HepG2 (cell line): ENCODE data around the gene STX12. TPM values are rescaled to one million over a fixed set of nuclear protein-coding genes. Genes with fewer than 3 reads are reported as not detected.

Experiments
- ATAC-seq: fragments of 200-7000 bp; cut with Tn5 transposase; 3 replicates; pipeline ENCODE4 v1.9.1; 2020; ENCODE audit warnings: mild to moderate bottlenecking, moderate library complexity
- BruUV-seq: library from RNA; stranded (reverse); fragments of 400-500 nt; replicated peaks from 2 replicates; lab custom pipeline; 2021; lab: Mats Ljungman, UMichigan
- CTCF ChIA-PET: fragments of 300-600 bp; formaldehyde crosslinking; extraction: SDS; loops from one replicate; lab custom pipeline; 2021; ENCODE audit warnings: low total read pairs, inconsistent platforms, low intra/inter-chr PET ratio; lab: Yijun Ruan, JAX
- POLR2A ChIA-PET: fragments of 350-600 bp; sonication (Branson Sonifier 250); formaldehyde crosslinking; loops from one replicate; lab custom pipeline; 2020; ENCODE audit warnings: antibody characterized with exemption, inconsistent platforms; lab: Yijun Ruan, JAX
- DNase-seq: peaks from one replicate; pipeline ENCODE4 v3.0.0-alpha.2; 2015; ENCODE audit warnings: low spot score
- FAIRE-seq: peaks from 3 replicates; lab custom pipeline; 2011; peaks lifted over from hg19 to GRCh38; lab: Jason Lieb, UNC
- H2AFZ ChIP-seq: one replicate; pipeline ENCODE4 v1.6.1; 2011; ENCODE audit warnings: low read length, inconsistent platforms
- H3K27ac ChIP-seq: fragments of 300-600 bp; 3 replicates; pipeline ENCODE4 v1.8.0; 2011; ENCODE audit warnings: mixed run types, mild to moderate bottlenecking, mixed read lengths, low read length, inconsistent platforms; ENCODE audit not compliant: insufficient read depth; ENCODE audit errors: extremely low read length
- H3K27me3 ChIP-seq, 2 experiments: fragments of 200-600 bp in 1 of 2; 2 replicates in 1 of 2; 3 replicates in 1 of 2; pipeline versions ENCODE4 v1.6.0 to v1.8.0; 2011; ENCODE audit warnings: low read length in 2 of 2, mild to moderate bottlenecking in 2 of 2, moderate library complexity in 2 of 2, inconsistent platforms in 1 of 2; ENCODE audit not compliant: insufficient read depth in 2 of 2, control insufficient read depth in 1 of 2
- H3K36me3 ChIP-seq, 2 experiments: fragments of 200-600 bp in 1 of 2; replicated peaks in 1 of 2; 2 replicates in 1 of 2; 3 replicates in 1 of 2; pipeline versions ENCODE4 v1.5.1 to v1.8.0; 2011; ENCODE audit warnings: low read length in 2 of 2, inconsistent platforms in 1 of 2; ENCODE audit not compliant: insufficient read depth in 2 of 2, control insufficient read depth in 1 of 2
- H3K4me1 ChIP-seq: 2 replicates; pipeline ENCODE4 v1.5.1; 2012; ENCODE audit warnings: low read length, inconsistent platforms; ENCODE audit not compliant: insufficient read depth
- H3K4me2 ChIP-seq: 2 replicates; pipeline ENCODE4 v1.6.0; 2011; ENCODE audit warnings: low read depth, low read length, inconsistent platforms
- H3K4me3 ChIP-seq, 3 experiments: fragments of 200-600 bp in 1 of 3; sonication (generic), shearing (Covaris generic) in 1 of 3; replicated peaks in 1 of 3; 2 replicates each; pipeline ENCODE4 v1.5.1; 2011 to 2016; ENCODE audit warnings: low read length in 3 of 3, inconsistent platforms in 2 of 3, low read depth in 2 of 3, mild to moderate bottlenecking in 2 of 3, control low read depth in 1 of 3, mixed read lengths in 1 of 3; ENCODE audit not compliant: insufficient read depth in 1 of 3
- H3K79me2 ChIP-seq: one replicate; pipeline ENCODE4 v1.6.1; 2011; ENCODE audit warnings: low read length, inconsistent platforms; ENCODE audit not compliant: insufficient read depth
- H3K9ac ChIP-seq: 2 replicates; pipeline ENCODE4 v1.6.0; 2011; ENCODE audit warnings: mild to moderate bottlenecking, low read depth, low read length, inconsistent platforms; ENCODE audit not compliant: insufficient read depth
- H3K9me3 ChIP-seq: 2 replicates; pipeline ENCODE4 v1.5.1; 2012; ENCODE audit warnings: mild to moderate bottlenecking, low read length
- H4K20me1 ChIP-seq: 2 replicates; pipeline ENCODE4 v1.6.0; 2011; ENCODE audit warnings: inconsistent platforms, mild to moderate bottlenecking, low read length, moderate library complexity; ENCODE audit not compliant: insufficient read depth
- EZH2 ChIP-seq: conservative IDR thresholded peaks from 2 replicates; pipeline ENCODE4 v1.6.1; 2012; ENCODE audit warnings: mild to moderate bottlenecking, low read depth, low read length, moderate library complexity
- HIVEP1 ChIP-seq: sonication (generic); formaldehyde crosslinking; IDR thresholded peaks from 2 replicates; pipeline ENCODE4 v1.4.0; 2020; ENCODE audit warnings: mild to moderate bottlenecking, missing genetic modification reagents
- RXRA ChIP-seq: sonication (generic); formaldehyde crosslinking; IDR thresholded peaks from 2 replicates; pipeline ENCODE4 v1.5.1; 2020; ENCODE audit warnings: missing genetic modification reagents
- SALL2 ChIP-seq: sonication (generic); formaldehyde crosslinking; IDR thresholded peaks from 2 replicates; pipeline ENCODE4 v1.8.1; 2023; ENCODE audit warnings: mild to moderate bottlenecking, missing genetic modification reagents, inconsistent platforms
- SP140L ChIP-seq: sonication (generic); formaldehyde crosslinking; IDR thresholded peaks from 2 replicates; pipeline ENCODE4 v1.4.0; 2020; ENCODE audit warnings: missing genetic modification reagents, borderline replicate concordance
- SPEN ChIP-seq: sonication (generic); formaldehyde crosslinking; IDR thresholded peaks from 2 replicates; pipeline ENCODE4 v1.5.1; 2020; ENCODE audit warnings: low read depth, mild to moderate bottlenecking, missing genetic modification reagents
- ZFYVE20 ChIP-seq: sonication (generic); formaldehyde crosslinking; IDR thresholded peaks from 2 replicates; pipeline ENCODE4 v1.8.0; 2023; ENCODE audit warnings: low read depth, mild to moderate bottlenecking, moderate library complexity, missing genetic modification reagents, borderline replicate concordance
- WGBS: methylation state at CpG from one replicate; pipeline ENCODE4 v1.1.6; 2017; ENCODE audit warnings: low lambda C conversion rate; 5-methylcytosine and 5-hydroxymethylcytosine counted together
- in situ Hi-C: cut with HindIII; loops from 2 replicates; pipeline ENCODE4 v1.10.0; 2017; ENCODE audit warnings: low pct_unique_long_range_greater_than_20kb; ENCODE audit not compliant: extremely low pct_ligation_motif_present
- intact Hi-C: fragments of 100-400 bp; cut with micrococcal nuclease; formaldehyde crosslinking; loops from one replicate; pipeline ENCODE4 v1.10.0; 2022; ENCODE audit not compliant: unreplicated experiment
- polyA plus RNA-seq, 8 experiments: library from polyadenylated mRNA; depleted of rRNA in 3 of 8; stranded (reverse) in 7 of 8; unstranded in 1 of 8; fragments of >200 nt; fragmentation: Illumina TruSeq in 4 of 8; extraction: Trizol in 4 of 8; gene quantifications; 2 replicates each; pipeline versions ENCODE4 v1.2.1 to v1.2.3, GENCODE V29; 2011 to 2016; ENCODE audit warnings: low read depth in 4 of 8, missing spikeins in 1 of 8, mixed read lengths in 1 of 8; ENCODE audit not compliant: insufficient read depth in 1 of 8
- total RNA-seq, 5 experiments: library from RNA; depleted of rRNA; stranded (reverse); fragments of >200 nt; fragmentation: Illumina TruSeq; extraction: Trizol; gene quantifications; 2 replicates each; pipeline ENCODE4 v1.2.3, GENCODE V29; 2016; ENCODE audit warnings: low read depth in 1 of 5
- TF ChIP-seq, protein P1 (sequence below): sonication (generic); formaldehyde crosslinking; IDR thresholded peaks from 2 replicates; pipeline ENCODE4 v1.4.0; 2020; ENCODE audit warnings: mild to moderate bottlenecking, missing genetic modification reagents, borderline replicate concordance

STX12 gene
- total and polyA plus RNA-seq, 2 of the 13 experiments (the other 11 are each of a cell fraction or from before 2014, with no cell fraction given) = 9.0 to 19.7 TPM

- ATAC-seq (no peak), DNase-seq (no peak), FAIRE-seq (no peak)
- CTCF ChIA-PET = no interaction called here
- H3K27me3 ChIP-seq = peaks cover 0 to 3% of the 10 kb centered on the region in 2 experiments; a peak in 1 of 5 replicates
- TF ChIP-seq RXRA = no peak
- no peaks in the 10 kb centered on the region for H3K36me3 ChIP-seq
- POLR2A ChIA-PET = no interaction called here
- H3K4me3 ChIP-seq = no peak overlapping the region
- in situ Hi-C loops (loop anchor here (10.0 kb wide), 1 partner anchor 340 kb away; no protein-coding TSS in a partner anchor), intact Hi-C loops (loop anchor here (10.0 kb wide), 1 partner anchor 60 kb away; no protein-coding TSS in a partner anchor)
- no peak overlapping the region for H3K27ac ChIP-seq
- H3K9ac ChIP-seq = no peak overlapping the region
- H3K4me2 ChIP-seq = no peak overlapping the region
- no peaks in the 10 kb centered on the region for H3K9me3 ChIP-seq
- 63% methylated on average over 8 of the region's 8 CpGs for WGBS
- H3K4me1 ChIP-seq = peaks cover 36% of the 10 kb centered on the region
- no TSS peak for BruUV-seq
- H2AFZ ChIP-seq = no peak overlapping the region
- no peaks in the 10 kb centered on the region for H4K20me1 ChIP-seq
- no peaks in the 10 kb centered on the region for H3K79me2 ChIP-seq
Observed at GRCh38 chr1:27864264-27864895, 91.4 kb downstream of the STX12 start.

- no TSS peak for BruUV-seq
- DNase-seq = no peak
- intact Hi-C loops = loop anchor here (10.0 kb wide), 1 partner anchor 59 kb away; no protein-coding TSS in a partner anchor
- ATAC-seq = no peak
- no peak for FAIRE-seq
- no peak overlapping the region for H2AFZ ChIP-seq
- H3K27me3 ChIP-seq = no peaks in the 10 kb centered on the region
- H3K79me2 ChIP-seq = no peaks in the 10 kb centered on the region
- in situ Hi-C loops = loop anchor here (10.0 kb wide), 1 partner anchor 339 kb away; no protein-coding TSS in a partner anchor
- H3K9ac ChIP-seq = no peak overlapping the region
- H3K36me3 ChIP-seq = no peaks in the 10 kb centered on the region
- no peak overlapping the region for H3K27ac ChIP-seq
- WGBS = 85% methylated on average over 10 of the region's 10 CpGs
- no peak for TF ChIP-seq HIVEP1 (CRISPR knock-in tag)
- no peak for TF ChIP-seq SP140L
- no peak for TF ChIP-seq ZFYVE20 (CRISPR knock-in tag)
- TF ChIP-seq, protein P1, sequence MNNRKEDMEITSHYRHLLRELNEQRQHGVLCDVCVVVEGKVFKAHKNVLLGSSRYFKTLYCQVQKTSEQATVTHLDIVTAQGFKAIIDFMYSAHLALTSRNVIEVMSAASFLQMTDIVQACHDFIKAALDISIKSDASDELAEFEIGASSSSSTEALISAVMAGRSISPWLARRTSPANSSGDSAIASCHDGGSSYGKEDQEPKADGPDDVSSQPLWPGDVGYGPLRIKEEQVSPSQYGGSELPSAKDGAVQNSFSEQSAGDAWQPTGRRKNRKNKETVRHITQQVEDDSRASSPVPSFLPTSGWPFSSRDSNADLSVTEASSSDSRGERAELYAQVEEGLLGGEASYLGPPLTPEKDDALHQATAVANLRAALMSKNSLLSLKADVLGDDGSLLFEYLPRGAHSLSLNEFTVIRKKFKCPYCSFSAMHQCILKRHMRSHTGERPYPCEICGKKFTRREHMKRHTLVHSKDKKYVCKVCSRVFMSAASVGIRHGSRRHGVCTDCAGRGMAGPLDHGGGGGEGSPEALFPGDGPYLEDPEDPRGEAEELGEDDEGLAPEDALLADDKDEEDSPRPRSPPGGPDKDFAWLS = no peak
- TF ChIP-seq SALL2 (CRISPR knock-in tag) = no peak
- no peak for TF ChIP-seq SPEN (CRISPR knock-in tag)
- TF ChIP-seq EZH2 = no peak
- TF ChIP-seq, all 625 proteins: peak for 0
- POLR2A ChIA-PET = no interaction called here
- Histone ChIP-seq H3K9me3 (no peaks in the 10 kb centered on the region), H4K20me1 (no peaks in the 10 kb centered on the region), H3K4me1 (peaks cover 35% of the 10 kb centered on the region), H3K4me2 (no peak overlapping the region), H3K4me3 (no peak overlapping the region)
- CTCF ChIA-PET = no interaction called here
Observed at GRCh38 chr1:27865821-27866220, 92.8 kb downstream of the STX12 start.
